ENCODE results near the gene FARP1. TPM values are rescaled to one million over a fixed set of nuclear protein-coding genes. Genes with fewer than 3 reads are reported as not detected.
A peak's percentile ranks its signal among the peaks of the same experiment; 100 is the strongest.

FARP1 gene
- total RNA-seq, 1 experiment from 2014 or later, result 2.6 TPM

GRCh38 chr13:98450539-98451111 is 307.7 kb downstream of the FARP1 start:
- DNase-seq (ENCODE audit: extremely low read depth, low read depth), result no peak

- no peak for DNase-seq (ENCODE audit: extremely low read depth, low read depth)
These were observed 309.0 kb downstream of the FARP1 start for GRCh38 chr13:98451676-98452470.

GRCh38 chr13:98452851-98453843 is 310.3 kb downstream of the FARP1 start:
- no peak for DNase-seq (ENCODE audit: extremely low read depth, low read depth)

GRCh38 chr13:98454389-98454881 is 311.5 kb downstream of the FARP1 start:
- no peak for DNase-seq (ENCODE audit: extremely low read depth, low read depth)

GRCh38 chr13:98456413-98456845 is 313.5 kb downstream of the FARP1 start:
- DNase-seq (ENCODE audit: extremely low read depth, low read depth), result no peak

GRCh38 chr13:98457053-98457452 is 314.2 kb downstream of the FARP1 start:
- DNase-seq (ENCODE audit: extremely low read depth, low read depth), result no peak

- DNase-seq (ENCODE audit: extremely low read depth, low read depth), result no peak
These were observed 315.5 kb downstream of the FARP1 start for GRCh38 chr13:98458431-98458830.

GRCh38 chr13:98459171-98459681 is 316.3 kb downstream of the FARP1 start:
- DNase-seq (ENCODE audit: extremely low read depth, low read depth), result no peak

- no peak for DNase-seq (ENCODE audit: extremely low read depth, low read depth)
These were observed 317.0 kb downstream of the FARP1 start for GRCh38 chr13:98459721-98460370.

- no peak for DNase-seq (ENCODE audit: extremely low read depth, low read depth)
These were observed 317.6 kb downstream of the FARP1 start for GRCh38 chr13:98460516-98460915.

GRCh38 chr13:98461486-98462240 is 318.8 kb downstream of the FARP1 start:
- no peak for DNase-seq (ENCODE audit: extremely low read depth, low read depth)

- no peak for DNase-seq (ENCODE audit: extremely low read depth, low read depth)
These were observed 319.5 kb downstream of the FARP1 start for GRCh38 chr13:98462241-98462882.

GRCh38 chr13:98462946-98463345 is 320.1 kb downstream of the FARP1 start:
- DNase-seq (ENCODE audit: extremely low read depth, low read depth), result no peak

- peak; percentile 29 for DNase-seq (ENCODE audit: extremely low read depth, low read depth)
These were observed 323.8 kb downstream of the FARP1 start for GRCh38 chr13:98466634-98467236.

GRCh38 chr13:98467263-98467985 is 324.5 kb downstream of the FARP1 start:
- no peak for DNase-seq (ENCODE audit: extremely low read depth, low read depth)

GRCh38 chr13:98468361-98468760 is 325.5 kb downstream of the FARP1 start:
- DNase-seq (ENCODE audit: extremely low read depth, low read depth), result no peak

GRCh38 chr13:98468929-98469328 is 326.0 kb downstream of the FARP1 start:
- no peak for DNase-seq (ENCODE audit: extremely low read depth, low read depth)

GRCh38 chr13:98470920-98471319 is 328.0 kb downstream of the FARP1 start:
- DNase-seq (ENCODE audit: extremely low read depth, low read depth), result no peak
